NCI-H226 (cell line): Measurements from ENCODE around the gene MEIS3.
"Not testable (repeated sequence)": the region's sequence is repeated elsewhere in the genome, so short reads cannot be mapped to it uniquely, and the experiment has no call there.

Experiments
- DNase-seq: peaks from one replicate; pipeline ENCODE4 v3.0.0-alpha.2; 2015

MEIS3 gene

DNA sequence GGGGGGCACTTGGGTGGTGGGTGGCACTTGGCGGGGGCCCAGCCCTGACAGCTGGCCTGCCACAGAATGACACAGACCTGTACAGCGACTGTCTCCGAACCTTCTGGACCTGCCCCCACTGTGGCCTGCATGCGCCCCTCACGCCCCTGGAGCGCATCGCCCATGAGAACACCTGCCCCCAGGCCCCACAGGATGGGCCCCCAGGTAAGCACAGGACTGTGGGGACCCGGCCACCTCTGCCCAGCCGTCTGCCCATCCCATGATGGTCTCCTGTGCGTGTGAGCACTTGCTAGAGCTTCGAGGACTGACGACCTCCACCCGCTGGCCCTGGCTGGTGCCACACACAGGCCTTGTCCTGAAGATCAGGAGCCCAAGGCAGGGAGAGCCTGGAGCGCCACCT lies 38.2 kb downstream of the MEIS3 start:
- DNase-seq = no peak

DNA sequence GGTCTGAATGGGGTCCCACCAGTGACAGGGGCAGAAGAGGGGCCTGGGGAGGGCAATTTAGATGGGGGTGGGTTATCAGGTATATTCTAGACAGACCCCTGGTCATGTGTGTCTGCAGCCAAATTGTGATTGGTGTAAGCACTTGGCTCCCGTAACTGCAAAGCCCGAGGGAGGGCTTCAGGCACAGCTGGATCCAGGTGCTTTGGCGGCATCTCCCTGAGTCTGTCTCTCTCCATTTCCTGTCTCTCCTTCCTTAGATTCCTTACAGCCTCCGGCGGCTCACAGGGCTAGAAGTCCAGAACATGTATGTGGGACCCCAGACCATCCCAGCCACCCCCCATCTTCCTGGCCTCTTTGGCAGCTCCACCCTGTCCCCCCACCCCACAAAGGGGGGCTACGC lies 38.8 kb downstream of the MEIS3 start:
- no peak for DNase-seq

DNA sequence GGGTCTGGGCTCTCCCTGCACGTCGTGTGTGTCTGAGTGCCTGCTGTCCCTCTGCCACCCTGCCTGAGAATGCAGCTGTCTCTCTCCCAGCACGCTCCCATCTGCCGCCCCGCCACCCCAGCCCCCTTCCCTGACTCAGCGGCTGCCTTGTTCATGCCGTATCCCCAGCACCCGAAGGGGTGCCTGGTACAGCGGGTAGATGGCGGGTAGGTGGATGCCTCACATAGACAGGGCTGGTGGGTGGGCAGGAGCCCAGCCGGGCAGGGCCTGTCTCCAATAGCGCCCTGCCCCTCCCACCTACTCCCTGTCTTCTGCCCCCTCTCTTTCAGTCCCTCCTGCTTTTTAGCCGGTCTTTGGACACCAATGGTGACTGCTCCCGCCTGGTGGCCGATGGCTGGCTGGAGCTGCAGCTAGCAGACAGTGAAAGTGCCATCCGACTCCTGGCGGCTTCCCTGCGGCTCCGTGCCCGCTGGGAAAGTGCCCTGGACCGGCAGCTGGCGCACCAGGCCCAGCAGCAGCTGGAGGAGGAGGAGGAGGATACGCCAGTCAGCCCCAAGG lies 39.9 kb downstream of the MEIS3 start:
- DNase-seq = no peak

DNA sequence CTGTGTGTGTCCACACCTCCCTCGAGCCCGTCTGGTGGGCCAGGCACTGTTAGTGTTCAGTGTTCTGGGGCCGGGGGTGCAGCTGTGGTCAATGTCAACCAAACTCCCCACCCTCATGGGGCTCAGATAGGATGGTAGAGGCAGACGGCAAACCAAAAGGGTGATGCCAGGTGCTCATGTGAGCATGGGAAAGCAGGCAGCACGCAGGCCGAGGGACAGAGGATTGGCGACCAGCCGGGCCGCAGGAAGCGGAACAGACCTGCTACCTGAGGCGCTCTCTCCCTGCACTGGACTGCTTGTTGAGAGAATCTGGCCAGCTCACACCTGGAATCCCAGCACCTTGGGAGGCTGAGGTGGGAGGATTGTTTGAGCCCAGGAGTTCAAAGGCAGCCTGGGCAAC lies 41.1 kb downstream of the MEIS3 start:
- no peak for DNase-seq

- DNase-seq = no peak
Measured at GRCh38 chr19:47377801-47378200, 41.5 kb downstream of the MEIS3 start.

- DNase-seq = no peak
Measured at GRCh38 chr19:47377208-47377701, 42.1 kb downstream of the MEIS3 start.

- DNase-seq = no peak
Measured at GRCh38 chr19:47376589-47377144, 42.7 kb downstream of the MEIS3 start.

DNA sequence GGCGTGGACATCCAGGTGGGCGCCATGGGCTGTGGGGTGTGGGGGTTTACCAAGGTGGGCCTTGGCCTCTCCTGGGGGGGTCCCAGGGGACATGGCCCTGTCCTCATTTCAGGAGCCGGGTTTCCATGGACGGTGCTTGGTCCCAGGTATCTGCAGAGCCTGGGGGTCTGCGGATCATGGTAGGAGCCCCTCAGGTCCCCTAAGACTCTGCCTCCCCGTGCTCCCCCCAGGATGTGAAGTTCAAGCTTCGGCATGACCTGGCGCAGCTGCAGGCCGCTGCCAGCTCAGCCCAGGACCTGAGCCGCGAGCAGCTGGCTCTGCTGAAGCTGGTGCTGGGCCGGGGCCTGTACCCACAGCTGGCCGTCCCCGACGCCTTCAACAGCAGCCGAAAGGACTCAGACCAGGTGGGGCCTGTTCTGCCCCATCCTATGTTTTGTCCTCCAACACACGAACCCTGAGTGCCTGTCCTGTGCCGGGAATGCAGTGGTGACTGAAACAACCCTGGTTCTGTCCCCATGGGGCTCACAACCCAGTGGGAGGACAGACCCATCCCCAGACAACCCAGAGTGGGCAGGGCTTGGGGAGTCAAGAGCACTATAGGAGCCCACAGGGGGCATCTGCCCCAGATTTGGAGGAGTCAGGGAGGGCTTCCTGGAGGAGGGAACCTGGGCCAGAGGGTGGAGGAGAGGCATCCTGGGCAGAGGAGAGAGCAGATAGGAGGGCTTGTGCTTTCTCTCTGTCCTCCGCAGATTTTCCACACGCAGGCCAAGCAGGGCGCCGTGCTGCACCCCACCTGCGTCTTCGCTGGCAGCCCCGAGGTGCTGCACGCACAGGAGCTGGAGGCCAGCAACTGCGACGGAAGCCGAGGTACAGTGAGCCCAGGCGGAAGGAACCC lies 43.4 kb downstream of the MEIS3 start:
- no peak for DNase-seq

GRCh38 chr19:47374876-47375693 lies 44.2 kb downstream of the MEIS3 start:
- DNase-seq = no peak

- no peak for DNase-seq
Measured at GRCh38 chr19:47373246-47374240, 45.8 kb downstream of the MEIS3 start.

DNA sequence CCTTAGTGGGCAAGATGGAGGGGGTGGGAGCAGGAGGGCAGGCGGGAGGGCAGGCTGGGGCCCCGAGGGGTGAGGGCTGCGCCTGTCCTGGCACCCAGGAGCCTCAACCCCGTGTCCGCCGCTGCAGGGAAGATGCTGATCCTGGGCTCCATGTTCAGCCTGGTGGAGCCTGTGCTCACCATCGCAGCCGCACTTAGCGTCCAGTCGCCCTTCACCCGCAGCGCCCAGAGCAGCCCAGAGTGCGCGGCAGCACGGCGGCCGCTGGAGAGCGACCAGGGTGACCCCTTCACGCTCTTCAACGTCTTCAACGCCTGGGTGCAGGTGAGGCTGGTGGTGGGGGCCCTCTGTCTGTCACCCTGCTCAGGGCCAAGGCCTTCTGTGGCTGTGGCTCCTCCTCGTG lies 46.7 kb downstream of the MEIS3 start:
- no peak for DNase-seq

GRCh38 chr19:47371261-47371660 lies 48.1 kb downstream of the MEIS3 start:
- DNase-seq = no peak

DNA sequence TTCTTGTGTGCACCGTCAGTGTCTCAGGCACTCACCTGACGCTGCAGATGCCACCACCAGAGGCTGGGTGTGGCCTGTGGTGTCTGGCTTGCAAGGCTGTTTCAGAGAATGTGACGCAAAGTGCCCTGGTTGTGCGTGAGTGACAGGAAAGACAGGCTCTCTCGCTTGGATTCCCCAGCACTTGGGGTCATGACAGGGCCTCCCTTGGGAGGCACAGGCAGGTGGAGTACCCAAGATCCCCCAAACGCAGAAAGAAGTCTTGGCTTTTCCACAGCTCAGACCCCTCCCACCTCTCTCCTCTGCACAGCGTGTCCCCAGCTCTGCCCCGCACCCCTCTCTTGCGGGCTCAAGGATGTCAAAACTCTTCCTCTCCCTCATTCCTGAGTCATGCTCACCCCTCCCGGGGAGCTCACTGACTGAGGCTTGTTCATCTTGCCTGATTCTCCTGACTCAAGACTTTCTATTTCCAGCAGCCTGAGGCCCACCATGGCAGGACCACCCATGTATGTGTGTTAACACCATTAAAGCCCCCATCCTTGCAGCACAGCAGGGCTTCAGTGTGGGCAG lies 49.2 kb downstream of the MEIS3 start:
- peak; percentile 53 for DNase-seq

GRCh38 chr19:47365455-47365854 lies 53.9 kb downstream of the MEIS3 start:
- not testable (repeated sequence) for DNase-seq

- peak; percentile 66 for DNase-seq
Measured at GRCh38 chr19:47363758-47364531, 55.4 kb downstream of the MEIS3 start.

- no peak for DNase-seq
Measured at GRCh38 chr19:47362321-47362720, 57.0 kb downstream of the MEIS3 start.

- no peak for DNase-seq
Measured at GRCh38 chr19:47358936-47359335, 60.4 kb downstream of the MEIS3 start.

GRCh38 chr19:47357788-47358680 lies 61.3 kb downstream of the MEIS3 start:
- DNase-seq = no peak

DNA sequence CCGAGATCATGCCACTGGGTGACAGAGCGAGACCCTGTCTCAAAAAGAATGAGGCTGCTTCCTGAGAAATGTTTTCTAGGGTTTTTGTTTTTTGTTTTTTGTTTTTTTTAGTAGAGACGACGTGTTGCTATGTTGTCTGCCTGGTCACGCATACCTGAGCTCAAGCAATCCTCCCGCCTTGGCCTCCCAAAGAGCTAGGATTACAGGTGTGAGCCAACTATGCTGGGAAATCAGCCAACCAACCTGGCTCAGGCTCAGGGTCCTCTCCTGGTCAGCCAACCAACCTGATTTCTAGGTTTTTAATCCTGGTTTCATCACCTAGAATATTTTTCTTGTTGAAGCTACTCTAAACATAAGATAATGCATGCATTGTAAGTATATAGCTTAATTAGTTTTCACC lies 62.4 kb downstream of the MEIS3 start:
- DNase-seq = no peak

DNA sequence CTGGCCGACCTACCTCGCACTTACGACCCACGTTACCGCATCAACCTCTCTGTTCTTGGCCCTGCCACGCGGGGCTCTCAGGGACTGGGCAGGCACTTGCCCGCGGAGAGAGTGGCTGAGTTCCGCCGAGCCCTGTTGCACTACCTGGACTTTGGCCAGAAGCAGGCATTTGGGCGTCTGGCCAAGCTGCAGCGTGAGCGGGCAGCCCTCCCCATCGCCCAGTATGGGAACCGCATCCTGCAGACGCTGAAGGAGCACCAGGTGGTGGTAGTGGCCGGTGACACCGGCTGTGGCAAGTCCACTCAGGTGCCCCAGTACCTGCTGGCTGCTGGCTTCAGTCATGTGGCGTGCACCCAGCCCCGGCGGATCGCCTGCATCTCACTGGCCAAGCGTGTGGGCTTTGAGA lies 66.0 kb downstream of the MEIS3 start:
- no peak for DNase-seq
